Stimulated activated CD4-positive, alpha-beta T cell treated with anti-CD3 and anti-CD28 coated beads, Interleukin-15, amount 100 ng/mL, for 24 hours (primary cell): ENCODE data around the gene PPM1M.

Source experiments
- DNase-seq: peaks from one replicate; pipeline ENCODE4 v3.0.0-alpha.2; 2020

Gene PPM1M

GRCh38 chr3:52299247-52299878, 53.8 kb downstream of the PPM1M start:
- DNase-seq: no peak
